Astrocyte of the cerebellum (primary cell): ENCODE results near the gene AKR1C3.
A peak's percentile ranks its signal among the peaks of the same experiment; 100 is the strongest.
"Not testable (repeated sequence)": the region's sequence is repeated elsewhere in the genome, so short reads cannot be mapped to it uniquely, and the experiment has no call there.

Experiments used
- DNase-seq: peaks from one replicate; pipeline ENCODE4 v3.0.0-alpha.2; 2011; ENCODE audit warnings: low read depth
- H3K4me3 ChIP-seq: 2 replicates; pipeline ENCODE4 v1.5.1; 2011; ENCODE audit warnings: mild to moderate bottlenecking, low read depth, low read length, moderate library complexity
- CTCF ChIP-seq: IDR thresholded peaks from 2 replicates; pipeline ENCODE4 v1.5.1; 2012; ENCODE audit warnings: low read length, low read depth, moderate library complexity, mild to moderate bottlenecking; ENCODE audit errors: missing control alignments
- in situ Hi-C: cut with HindIII; loops from 2 replicates; pipeline ENCODE4 v1.10.0; 2017; ENCODE audit warnings: low sequenced_read_pairs

Gene AKR1C3

GRCh38 chr10:5094265-5095205 is at the start of gene AKR1C3:
Gene AKR1C3 (plus strand): TSS chr10:5094414. CDS start chr10:5094445, 31 bp downstream.
- in situ Hi-C loops: no loop called here
- TF ChIP-seq CTCF: peak; percentile 44
- peak; percentile 32 for DNase-seq
- H3K4me3 ChIP-seq: no peak within 1 kb of the TSS

GRCh38 chr10:5045095-5045494 is 49.1 kb upstream of the AKR1C3 start:
- in situ Hi-C loops: no loop called here

GRCh38 chr10:5046410-5046809 is 47.8 kb upstream of the AKR1C3 start:
- TF ChIP-seq CTCF: no peak
- DNase-seq: no peak

More at GRCh38 chr10:5045095-5045494, 49.1 kb upstream of the AKR1C3 start:
- TF ChIP-seq CTCF: no peak
- DNase-seq: no peak
- no peak overlapping the region for H3K4me3 ChIP-seq

GRCh38 chr10:5047055-5047454 is 47.2 kb upstream of the AKR1C3 start:
- DNase-seq, H3K4me3 ChIP-seq, in situ Hi-C loops: not testable (repeated sequence)

More at GRCh38 chr10:5046410-5046809, 47.8 kb upstream of the AKR1C3 start:
- H3K4me3 ChIP-seq: no peak overlapping the region
- in situ Hi-C loops: no loop called here

- in situ Hi-C loops: no loop called here
- DNase-seq: no peak
- no peak for TF ChIP-seq CTCF
- H3K4me3 ChIP-seq: no peak overlapping the region
Observed at GRCh38 chr10:5047912-5048628, 46.1 kb upstream of the AKR1C3 start.

GRCh38 chr10:5052951-5053500 is 41.2 kb upstream of the AKR1C3 start:
- H3K4me3 ChIP-seq, DNase-seq, in situ Hi-C loops: not testable (repeated sequence)

GRCh38 chr10:5054831-5055230 is 39.4 kb upstream of the AKR1C3 start:
- DNase-seq, H3K4me3 ChIP-seq, in situ Hi-C loops: not testable (repeated sequence)

- in situ Hi-C loops, DNase-seq, H3K4me3 ChIP-seq: not testable (repeated sequence)
Observed at GRCh38 chr10:5059267-5059666, 34.9 kb upstream of the AKR1C3 start.

GRCh38 chr10:5060791-5061190 is 33.4 kb upstream of the AKR1C3 start:
- in situ Hi-C loops, H3K4me3 ChIP-seq, DNase-seq: not testable (repeated sequence)
